Endometrium (tissue), 2 donors: ENCODE measurements around the gene RAB37.

Experiments
- FAIRE-seq: peaks from 2 replicates; lab custom pipeline; 2012; peaks lifted over from hg19 to GRCh38; lab: Jason Lieb, UNC
- donor health status: control.
- donor health status: control.

RAB37 gene

GRCh38 chr17:74745548-74746177, 8.6 kb downstream of the RAB37 start:
- FAIRE-seq = no peak

GRCh38 chr17:74746376-74746775, 9.3 kb downstream of the RAB37 start:
- no peak for FAIRE-seq

- FAIRE-seq = no peak
These were observed 9.9 kb downstream of the RAB37 start for GRCh38 chr17:74746922-74747321.

- FAIRE-seq = no peak
These were observed 11.1 kb downstream of the RAB37 start for GRCh38 chr17:74748279-74748528.

- FAIRE-seq = no peak
These were observed 11.6 kb downstream of the RAB37 start, which contains the start of gene NHERF1 for GRCh38 chr17:74748529-74749278. Gene NHERF1 (plus strand): TSS chr17:74748628. CDS start chr17:74748847, 219 bp downstream.

- FAIRE-seq = no peak
These were observed 12.4 kb downstream of the RAB37 start for GRCh38 chr17:74749279-74750038.

- no peak for FAIRE-seq
These were observed 12.9 kb downstream of the RAB37 start for GRCh38 chr17:74750039-74750326.

GRCh38 chr17:74750327-74751069, 13.4 kb downstream of the RAB37 start:
- no peak for FAIRE-seq

GRCh38 chr17:74752415-74752814, 15.4 kb downstream of the RAB37 start:
- FAIRE-seq = no peak

- FAIRE-seq = no peak
These were observed 15.9 kb downstream of the RAB37 start for GRCh38 chr17:74752822-74753401.

GRCh38 chr17:74754832-74755231, 17.8 kb downstream of the RAB37 start:
- FAIRE-seq = no peak

- no peak for FAIRE-seq
These were observed 18.5 kb downstream of the RAB37 start for GRCh38 chr17:74755533-74755932.

GRCh38 chr17:74756891-74757290, 19.8 kb downstream of the RAB37 start:
- FAIRE-seq = no peak

- FAIRE-seq = no peak
These were observed 20.4 kb downstream of the RAB37 start for GRCh38 chr17:74757502-74757901.

GRCh38 chr17:74757931-74758847, 21.1 kb downstream of the RAB37 start:
- FAIRE-seq = no peak

- no peak for FAIRE-seq
These were observed 21.8 kb downstream of the RAB37 start for GRCh38 chr17:74758848-74759168.

- no peak for FAIRE-seq
These were observed 22.3 kb downstream of the RAB37 start for GRCh38 chr17:74759243-74759801.

GRCh38 chr17:74759941-74760340, 22.9 kb downstream of the RAB37 start:
- no peak for FAIRE-seq

- FAIRE-seq = no peak
These were observed 23.5 kb downstream of the RAB37 start for GRCh38 chr17:74760404-74761105.

- no peak for FAIRE-seq
These were observed 24.4 kb downstream of the RAB37 start for GRCh38 chr17:74761419-74761818.

- no peak for FAIRE-seq
These were observed 24.9 kb downstream of the RAB37 start for GRCh38 chr17:74761931-74762330.
